SU-DHL-6 (cell line): Measurements from ENCODE around the gene ATP8A2.

Source experiments
- H2AFZ ChIP-seq: fragments of 200-600 bp; sonication (generic); 2 replicates; pipeline ENCODE4 v1.6.1; 2014; ENCODE audit warnings: low read depth, mild to moderate bottlenecking, moderate library complexity, mixed read lengths, antibody characterized with exemption, low read length; ENCODE audit not compliant: severe bottlenecking
- H3F3A ChIP-seq: fragments of 200-600 bp; shearing (Covaris generic); 2 replicates; pipeline ENCODE4 v1.6.0; 2016; ENCODE audit warnings: antibody characterized with exemption, mild to moderate bottlenecking; ENCODE audit not compliant: insufficient read depth
- H3K27ac ChIP-seq: fragments of 200-600 bp; sonication (generic); 2 replicates; pipeline ENCODE4 v1.5.1; 2016; ENCODE audit warnings: low read depth, mild to moderate bottlenecking, low read length, moderate library complexity, mixed read lengths
- H3K27me3 ChIP-seq: fragments of 200-600 bp; sonication (generic), shearing (Covaris generic); 2 replicates; pipeline ENCODE4 v1.6.0; 2014; ENCODE audit warnings: mild to moderate bottlenecking, low read length
- H3K36me3 ChIP-seq: fragments of 200-600 bp; sonication (generic); 2 replicates; pipeline ENCODE4 v1.6.1; 2014; ENCODE audit warnings: mild to moderate bottlenecking, low read length, mixed read lengths
- H3K4me2 ChIP-seq: fragments of 300-600, 200-600 bp; shearing (Covaris generic), sonication (generic); 2 replicates; pipeline ENCODE4 v1.6.0; 2014; ENCODE audit warnings: low read length, low read depth, mild to moderate bottlenecking; ENCODE audit not compliant: poor library complexity, severe bottlenecking
- H3K4me3 ChIP-seq: fragments of 200-600 bp; sonication (generic); 2 replicates; pipeline ENCODE4 v1.5.1; 2014; ENCODE audit warnings: antibody characterized with exemption, low read length, mild to moderate bottlenecking, mixed read lengths; ENCODE audit not compliant: insufficient read depth, poor library complexity, severe bottlenecking
- H3K79me2 ChIP-seq: fragments of 200-600 bp; sonication (generic); 2 replicates; pipeline ENCODE4 v1.6.1; 2014; ENCODE audit warnings: mild to moderate bottlenecking, low read length, moderate library complexity; ENCODE audit not compliant: insufficient read depth
- H3K9ac ChIP-seq: fragments of 200-600 bp; sonication (generic); 2 replicates; pipeline ENCODE4 v1.7.0; 2014; ENCODE audit warnings: mild to moderate bottlenecking, low read length
- H3K9me2 ChIP-seq: fragments of 200-600 bp; sonication (generic); replicated peaks from 2 replicates; pipeline ENCODE4 v1.6.1; 2014; ENCODE audit warnings: low read length; ENCODE audit not compliant: insufficient read depth
- H3K9me3 ChIP-seq: fragments of 200-600 bp; sonication (generic); 2 replicates; pipeline ENCODE4 v1.6.1; 2014; ENCODE audit warnings: low read length, mixed read lengths; ENCODE audit not compliant: insufficient read depth
- H4K20me1 ChIP-seq: fragments of 200-600 bp; sonication (generic); 2 replicates; pipeline ENCODE4 v1.6.1; 2014; ENCODE audit warnings: low read depth, mild to moderate bottlenecking, antibody characterized with exemption, low read length, moderate library complexity, mixed read lengths
- EZH2phosphoT487 ChIP-seq: fragments of 200-600 bp; sonication (generic), shearing (Covaris generic); conservative IDR thresholded peaks from 2 replicates; pipeline ENCODE4 v1.6.1; 2018; ENCODE audit warnings: mild to moderate bottlenecking, antibody characterized with exemption, low read length, moderate library complexity, mixed read lengths
- TF ChIP-seq, protein P1 (sequence below): fragments of 200-600 bp; sonication (generic); IDR thresholded peaks from one replicate; pipeline ENCODE4 v1.5.1; 2017; ENCODE audit warnings: antibody characterized with exemption, mild to moderate bottlenecking, low read length, moderate library complexity; ENCODE audit not compliant: insufficient read depth, poor library complexity, severe bottlenecking

Gene ATP8A2

DNA sequence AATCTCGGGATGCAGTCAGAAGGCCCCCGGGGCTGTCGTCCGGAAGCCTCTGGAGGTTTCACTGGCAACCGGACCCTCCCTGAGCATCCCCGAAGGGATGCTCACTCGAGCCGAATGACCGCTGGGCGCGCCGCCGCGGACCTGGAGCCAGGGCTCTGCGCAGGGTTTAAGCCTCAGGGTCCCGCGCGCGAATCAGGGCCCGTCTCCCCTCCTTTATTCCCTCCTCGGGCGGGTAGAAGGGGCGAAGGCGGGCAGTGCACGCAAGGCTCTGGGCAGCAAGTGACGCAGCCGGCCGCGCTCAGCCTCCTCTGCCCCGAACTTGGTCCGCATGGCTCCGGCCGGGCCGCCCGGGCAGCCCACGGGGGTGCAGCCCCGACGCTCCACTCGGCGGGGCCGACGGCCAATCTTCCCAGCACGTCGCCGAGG lies 679.5 kb downstream of the ATP8A2 start:
- no peaks in the 10 kb centered on the region for H3F3A ChIP-seq
- H4K20me1 ChIP-seq = no peaks in the 10 kb centered on the region
- H3K4me2 ChIP-seq = no peak overlapping the region
- no peak overlapping the region for H3K4me3 ChIP-seq
- H3K36me3 ChIP-seq = no peaks in the 10 kb centered on the region
- H2AFZ ChIP-seq = no peak overlapping the region
- no peak overlapping the region for H3K9ac ChIP-seq
- H3K27me3 ChIP-seq = no peaks in the 10 kb centered on the region
- no peaks in the 10 kb centered on the region for H3K9me3 ChIP-seq
- H3K79me2 ChIP-seq = no peaks in the 10 kb centered on the region
- no peak for TF ChIP-seq EZH2phosphoT487
- TF ChIP-seq, protein P1, sequence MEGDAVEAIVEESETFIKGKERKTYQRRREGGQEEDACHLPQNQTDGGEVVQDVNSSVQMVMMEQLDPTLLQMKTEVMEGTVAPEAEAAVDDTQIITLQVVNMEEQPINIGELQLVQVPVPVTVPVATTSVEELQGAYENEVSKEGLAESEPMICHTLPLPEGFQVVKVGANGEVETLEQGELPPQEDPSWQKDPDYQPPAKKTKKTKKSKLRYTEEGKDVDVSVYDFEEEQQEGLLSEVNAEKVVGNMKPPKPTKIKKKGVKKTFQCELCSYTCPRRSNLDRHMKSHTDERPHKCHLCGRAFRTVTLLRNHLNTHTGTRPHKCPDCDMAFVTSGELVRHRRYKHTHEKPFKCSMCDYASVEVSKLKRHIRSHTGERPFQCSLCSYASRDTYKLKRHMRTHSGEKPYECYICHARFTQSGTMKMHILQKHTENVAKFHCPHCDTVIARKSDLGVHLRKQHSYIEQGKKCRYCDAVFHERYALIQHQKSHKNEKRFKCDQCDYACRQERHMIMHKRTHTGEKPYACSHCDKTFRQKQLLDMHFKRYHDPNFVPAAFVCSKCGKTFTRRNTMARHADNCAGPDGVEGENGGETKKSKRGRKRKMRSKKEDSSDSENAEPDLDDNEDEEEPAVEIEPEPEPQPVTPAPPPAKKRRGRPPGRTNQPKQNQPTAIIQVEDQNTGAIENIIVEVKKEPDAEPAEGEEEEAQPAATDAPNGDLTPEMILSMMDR = no peak
- no peaks in the 10 kb centered on the region for H3K9me2 ChIP-seq
- H3K27ac ChIP-seq = no peak overlapping the region

DNA sequence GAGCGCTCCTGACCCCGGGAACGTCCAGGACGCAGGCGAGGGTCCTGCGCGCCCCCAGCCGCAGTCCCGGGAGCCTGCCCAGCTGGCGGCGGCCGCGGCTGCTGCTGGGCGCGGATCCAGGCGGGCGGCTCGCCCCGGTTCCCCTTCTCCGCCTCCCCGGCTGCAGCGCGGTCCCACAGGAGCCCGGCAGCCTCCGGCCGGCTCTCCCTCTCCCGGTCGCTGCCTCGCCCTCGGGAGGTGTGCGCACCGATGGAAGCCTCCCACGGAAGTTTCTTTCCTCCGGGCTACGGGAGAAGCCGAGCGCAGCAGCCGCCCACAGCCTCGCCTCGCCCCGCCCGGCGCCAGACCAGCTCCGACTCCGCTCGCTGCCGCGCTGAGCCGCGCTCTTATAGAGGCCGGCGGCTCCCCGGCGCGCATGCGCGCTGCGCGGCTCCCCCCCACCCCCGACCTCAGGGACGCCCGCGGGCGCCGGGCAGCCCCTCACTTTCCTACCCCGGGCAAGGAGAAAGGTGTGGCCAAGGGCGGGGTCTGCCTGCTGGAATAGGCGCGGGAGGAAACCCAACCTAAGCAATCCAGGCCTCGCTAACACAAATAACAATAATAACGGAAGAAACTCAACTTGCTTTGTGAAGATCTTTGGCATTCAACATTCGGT lies 680.0 kb downstream of the ATP8A2 start, which contains the start of gene SHISA2:
Gene SHISA2, minus strand, starts transcription at position 360 of the 655 bp plus-strand sequence. CDS start 1,041 bp downstream, outside the sequence.
- no peaks in the 10 kb centered on the region for H3F3A ChIP-seq
- TF ChIP-seq, protein P1 = no peak
- no peak for TF ChIP-seq EZH2phosphoT487
- no peak within 1 kb of the TSS for H3K9ac ChIP-seq
- no peaks in the 10 kb centered on the region for H3K36me3 ChIP-seq
- no peaks in the 10 kb centered on the region for H4K20me1 ChIP-seq
- H3K9me3 ChIP-seq = no peaks in the 10 kb centered on the region
- no peak within 1 kb of the TSS for H3K4me2 ChIP-seq
- H3K27ac ChIP-seq = no peak within 1 kb of the TSS
- H3K27me3 ChIP-seq = no peaks in the 10 kb centered on the region
- no peak within 1 kb of the TSS for H3K4me3 ChIP-seq
- no peaks in the 10 kb centered on the region for H3K9me2 ChIP-seq
- no peaks in the 10 kb centered on the region for H3K79me2 ChIP-seq
- no peak within 1 kb of the TSS for H2AFZ ChIP-seq

DNA sequence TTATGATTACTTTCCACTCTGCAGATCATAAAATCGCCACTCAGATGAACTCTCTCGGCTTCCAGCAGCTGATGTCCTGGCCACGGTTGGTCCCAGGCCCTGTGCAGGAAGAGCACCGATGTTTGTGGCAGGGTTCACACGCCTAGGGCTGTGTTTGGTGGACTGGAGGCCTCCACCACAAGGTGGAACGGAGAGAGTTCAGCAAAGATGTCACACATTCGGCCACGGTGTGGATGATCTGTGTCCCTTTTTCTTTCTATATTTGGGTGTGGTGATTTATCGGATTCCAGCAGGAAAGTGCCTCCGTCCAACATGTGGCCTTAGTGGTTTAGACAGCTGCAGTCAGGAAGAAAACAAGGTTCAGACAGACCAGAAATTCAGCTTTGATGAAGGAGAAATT lies 680.6 kb downstream of the ATP8A2 start:
- no peak overlapping the region for H3K4me2 ChIP-seq
- H3K79me2 ChIP-seq = no peaks in the 10 kb centered on the region
- no peaks in the 10 kb centered on the region for H4K20me1 ChIP-seq
- no peaks in the 10 kb centered on the region for H3F3A ChIP-seq
- no peak overlapping the region for H3K27ac ChIP-seq
- H2AFZ ChIP-seq = no peak overlapping the region
- no peak overlapping the region for H3K9ac ChIP-seq
- no peaks in the 10 kb centered on the region for H3K9me3 ChIP-seq
- H3K9me2 ChIP-seq = no peaks in the 10 kb centered on the region
- no peak overlapping the region for H3K4me3 ChIP-seq
- TF ChIP-seq EZH2phosphoT487 = no peak
- TF ChIP-seq, protein P1 = no peak
- no peaks in the 10 kb centered on the region for H3K36me3 ChIP-seq
- H3K27me3 ChIP-seq = no peaks in the 10 kb centered on the region
